Lung (tissue), 12 donors: ENCODE data around the gene GPC6. TPM values are rescaled to one million over a fixed set of nuclear protein-coding genes. Genes with fewer than 3 reads are reported as not detected.

Experiments
- ATAC-seq: fragments of 200-7000 bp; cut with Tn5 transposase; one replicate; pipeline ENCODE4 v1.9.1; 2020; ENCODE audit warnings: moderate number of reproducible peaks; ENCODE audit not compliant: insufficient read depth, low FRiP score
- DNase-seq, 3 donors: peaks; one replicate each; pipeline ENCODE4 v3.0.0-alpha.2; 2013 to 2017
- H3K27ac ChIP-seq, 2 donors: one replicate each; pipeline ENCODE4 v1.5.1; 2013; ENCODE audit warnings: mild to moderate bottlenecking in 2 of 2, moderate library complexity in 2 of 2, control low read depth in 1 of 2, inconsistent platforms in 1 of 2, low read depth in 1 of 2, low read length in 1 of 2
- H3K27me3 ChIP-seq, 3 donors: one replicate each; pipeline ENCODE4 v1.5.1; 2013; ENCODE audit warnings: low read length in 2 of 3; ENCODE audit not compliant: control insufficient read depth in 3 of 3, insufficient read depth in 3 of 3
- H3K36me3 ChIP-seq, 4 donors: one replicate each; pipeline ENCODE4 v1.5.1; 2013; ENCODE audit warnings: low read length in 4 of 4, mild to moderate bottlenecking in 1 of 4, moderate library complexity in 1 of 4; ENCODE audit not compliant: control insufficient read depth in 4 of 4, insufficient read depth in 4 of 4
- H3K4me1 ChIP-seq, 5 donors: one replicate each; pipeline ENCODE4 v1.5.1; 2013; ENCODE audit warnings: low read length in 5 of 5, mild to moderate bottlenecking in 2 of 5, moderate library complexity in 1 of 5; ENCODE audit not compliant: control insufficient read depth in 5 of 5, insufficient read depth in 5 of 5
- H3K4me3 ChIP-seq: one replicate; pipeline ENCODE4 v1.5.1; 2013; ENCODE audit warnings: mild to moderate bottlenecking, control low read depth, moderate library complexity
- H3K9ac ChIP-seq, 2 donors: one replicate each; pipeline ENCODE4 v1.5.1; 2013; ENCODE audit warnings: low read length in 2 of 2, control low read depth in 1 of 2; ENCODE audit not compliant: insufficient read depth in 1 of 2
- H3K9me3 ChIP-seq, 4 donors: one replicate each; pipeline ENCODE4 v1.5.1; 2013; ENCODE audit warnings: low read length in 3 of 4, mild to moderate bottlenecking in 1 of 4, moderate library complexity in 1 of 4; ENCODE audit not compliant: control insufficient read depth in 4 of 4, insufficient read depth in 3 of 4
- CTCF ChIP-seq: IDR thresholded peaks from 2 replicates; pipeline ENCODE4 v1.5.1; 2012; ENCODE audit warnings: mild to moderate bottlenecking; ENCODE audit errors: control extremely low read depth, extremely low read depth
- WGBS, 2 donors: extraction: QIAGEN DNeasy Blood & Tissue Kit; methylation state at CpG; one replicate each; pipeline ENCODE4 v1.1.7; 2013; 5-methylcytosine and 5-hydroxymethylcytosine counted together
- polyA plus RNA-seq, 2 donors: library from polyadenylated mRNA; stranded (reverse); fragments of 200-250 nt; gene quantifications; one replicate each; pipeline ENCODE4 v1.2.1, GENCODE V29; 2013
- total RNA-seq, 2 donors: library from RNA; depleted of rRNA in 1 of 2; stranded (reverse); fragments of >200 nt in 1 of 2; gene quantifications; one replicate each; pipeline ENCODE4 v1.2.1, GENCODE V29; 2014 to 2021
- donor health status: control.
- donor health status: control.
- donor health status: Bipolar disorder and iron deficiency.
- donor health status: healthy.
- donor health status: DM: yes; HTN: yes; CAD: no.

The GPC6 gene
- total and polyA plus RNA-seq, 4 donors = 0.45 to 31.4 (median 4.8) TPM

GRCh38 chr13:94236132-94236531 is 1009.5 kb downstream of the GPC6 start:
- Histone ChIP-seq H3K9ac (no peak overlapping the region), H3K36me3 (no peaks in the 10 kb centered on the region), H3K9me3 (no peaks in the 10 kb centered on the region), H3K4me1 (no peaks in the 10 kb centered on the region), H3K27ac (no peak overlapping the region), H3K4me3 (no peak overlapping the region), H3K27me3 (peaks cover 0 to 11% (median 0%) of the 10 kb centered on the region in 3 donors)
- TF ChIP-seq CTCF = no peak
- WGBS, 2 donors = 41 to 49% methylated on average over 2 of the region's 2 CpGs
- ATAC-seq (no peak), DNase-seq (no peak)

GRCh38 chr13:94236872-94237271 is 1010.3 kb downstream of the GPC6 start:
- DNase-seq = no peak
- Histone ChIP-seq H3K4me1 (no peaks in the 10 kb centered on the region), H3K9me3 (no peaks in the 10 kb centered on the region), H3K4me3 (no peak overlapping the region), H3K27me3 (peaks cover 0 to 11% (median 0%) of the 10 kb centered on the region in 3 donors), H3K9ac (no peak overlapping the region), H3K27ac (no peak overlapping the region), H3K36me3 (no peaks in the 10 kb centered on the region)
- no peak for TF ChIP-seq CTCF
- ATAC-seq = no peak

- WGBS, 2 donors = 18 to 42% methylated on average over 3 of the region's 3 CpGs
- no peak for ATAC-seq
- no peak for TF ChIP-seq CTCF
Observed at GRCh38 chr13:94239135-94239534, 1012.5 kb downstream of the GPC6 start.

GRCh38 chr13:94242554-94242953 is 1015.9 kb downstream of the GPC6 start:
- no peak overlapping the region for H3K4me3 ChIP-seq
- H3K4me1 ChIP-seq = peaks cover 0 to 2% (median 0%) of the 10 kb centered on the region in 5 donors
- no peak for TF ChIP-seq CTCF
- no peak overlapping the region for H3K27ac ChIP-seq
- DNase-seq = no peak
- no peak for ATAC-seq
- no peak overlapping the region for H3K9ac ChIP-seq
- H3K36me3 ChIP-seq = no peaks in the 10 kb centered on the region
- H3K27me3 ChIP-seq = no peaks in the 10 kb centered on the region
- H3K9me3 ChIP-seq = peaks cover 0 to 5% (median 0%) of the 10 kb centered on the region in 4 donors

More at GRCh38 chr13:94239135-94239534, 1012.5 kb downstream of the GPC6 start:
- Histone ChIP-seq H3K27me3 (peaks cover 0 to 11% (median 0%) of the 10 kb centered on the region in 3 donors), H3K4me3 (no peak overlapping the region), H3K27ac (no peak overlapping the region), H3K36me3 (no peaks in the 10 kb centered on the region), H3K4me1 (peaks cover 0 to 2% (median 0%) of the 10 kb centered on the region in 5 donors), H3K9me3 (no peaks in the 10 kb centered on the region), H3K9ac (no peak overlapping the region)
- no peak for DNase-seq
